Hindlimb muscle (tissue), 1 donor: Measurements from ENCODE around the gene ZER1. TPM values are rescaled to one million over a fixed set of nuclear protein-coding genes. Genes with fewer than 3 reads are reported as not detected.
"Not testable (repeated sequence)": the region's sequence is repeated elsewhere in the genome, so short reads cannot be mapped to it uniquely, and the experiment has no call there.

Experiments
- DNase-seq: peaks from one replicate; pipeline ENCODE4 v3.0.0-alpha.2; 2013
- polyA plus RNA-seq: library from polyadenylated mRNA; unstranded; fragments of 120-200 nt; gene quantifications from one replicate; pipeline ENCODE4 v1.2.1, GENCODE V29; 2013; ENCODE audit not compliant: insufficient read length

The ZER1 gene
- polyA plus RNA-seq, 1 donor = 46.0 TPM

GRCh38 chr9:128787659-128788058 is 15.9 kb upstream of the ZER1 start:
- DNase-seq = peak; percentile 24

- DNase-seq = peak; percentile 77
Observed at GRCh38 chr9:128786681-128787601, 15.2 kb upstream of the ZER1 start, which contains the start of gene TBC1D13. Gene TBC1D13, plus strand, starts transcription at chr9:128787253. Its CDS starts 101 bp downstream, at chr9:128787354.

- DNase-seq = no peak
Observed at GRCh38 chr9:128785427-128785826, 13.7 kb upstream of the ZER1 start.

GRCh38 chr9:128782669-128783068 is 10.9 kb upstream of the ZER1 start:
- DNase-seq = no peak

GRCh38 chr9:128781187-128782070 is 9.7 kb upstream of the ZER1 start:
- no peak for DNase-seq

GRCh38 chr9:128780093-128780492 is 8.4 kb upstream of the ZER1 start:
- DNase-seq = not testable (repeated sequence)

GRCh38 chr9:128774804-128775203 is 3.1 kb upstream of the ZER1 start:
- no peak for DNase-seq

- no peak for DNase-seq
Observed at GRCh38 chr9:128773049-128773448, 1.3 kb upstream of the ZER1 start.

- peak; percentile 13 for DNase-seq
Observed at GRCh38 chr9:128771094-128771721, 519 bp downstream of the ZER1 start.

- DNase-seq = no peak
Observed at GRCh38 chr9:128770286-128771030, 1.3 kb downstream of the ZER1 start.

- DNase-seq = no peak
Observed at GRCh38 chr9:128768606-128769005, 3.1 kb downstream of the ZER1 start.

- DNase-seq = no peak
Observed at GRCh38 chr9:128765499-128765898, 6.2 kb downstream of the ZER1 start.

- DNase-seq = no peak
Observed at GRCh38 chr9:128764361-128764760, 7.4 kb downstream of the ZER1 start.

GRCh38 chr9:128762671-128763449 is 8.9 kb downstream of the ZER1 start:
- no peak for DNase-seq

- DNase-seq = no peak
Observed at GRCh38 chr9:128757602-128758001, 14.1 kb downstream of the ZER1 start.

- DNase-seq = no peak
Observed at GRCh38 chr9:128753627-128754026, 18.1 kb downstream of the ZER1 start.

GRCh38 chr9:128750926-128751595 is 20.7 kb downstream of the ZER1 start:
- no peak for DNase-seq

- no peak for DNase-seq
Observed at GRCh38 chr9:128747241-128747640, 24.5 kb downstream of the ZER1 start.

GRCh38 chr9:128743421-128743820 is 28.3 kb downstream of the ZER1 start:
- no peak for DNase-seq

GRCh38 chr9:128742401-128742800 is 29.3 kb downstream of the ZER1 start:
- no peak for DNase-seq

- no peak for DNase-seq
Observed at GRCh38 chr9:128735373-128735772, 36.4 kb downstream of the ZER1 start.
